MM.1S (cell line): Measurements from ENCODE around the gene SART3.

Source experiments
- DNase-seq: peaks from one replicate; pipeline ENCODE4 v3.0.0-alpha.2; 2015
- H2AFZ ChIP-seq: fragments of 300-600 bp; sonication (generic); 2 replicates; pipeline ENCODE4 v1.6.0; 2016; ENCODE audit warnings: antibody characterized with exemption, low read length
- H3F3A ChIP-seq: fragments of 300-600 bp; sonication (generic); 2 replicates; pipeline ENCODE4 v1.6.1; 2016; ENCODE audit warnings: mild to moderate bottlenecking, antibody characterized with exemption, low read length, moderate library complexity, mixed read lengths; ENCODE audit not compliant: insufficient read depth
- H3K27ac ChIP-seq: fragments of 300-600 bp; sonication (generic); 2 replicates; pipeline ENCODE4 v1.5.1; 2016; ENCODE audit warnings: mild to moderate bottlenecking, low read length
- H3K27me3 ChIP-seq: fragments of 300-600 bp; sonication (generic); replicated peaks from 2 replicates; pipeline ENCODE4 v1.6.0; 2016; ENCODE audit warnings: low read length; ENCODE audit not compliant: insufficient read depth
- H3K36me3 ChIP-seq: fragments of 300-600 bp; sonication (generic); replicated peaks from 2 replicates; pipeline ENCODE4 v1.6.1; 2016; ENCODE audit warnings: mild to moderate bottlenecking, low read length, mixed read lengths; ENCODE audit not compliant: insufficient read depth
- H3K4me1 ChIP-seq: fragments of 300-600 bp; sonication (generic); 2 replicates; pipeline ENCODE4 v1.6.1; 2016; ENCODE audit warnings: low read length, mixed read lengths
- H3K4me2 ChIP-seq: fragments of 300-600 bp; sonication (generic); 2 replicates; pipeline ENCODE4 v1.6.0; 2016; ENCODE audit warnings: low read depth, low read length
- H3K4me3 ChIP-seq: fragments of 300-600 bp; sonication (generic); 2 replicates; pipeline ENCODE4 v1.5.1; 2016; ENCODE audit warnings: low read length, mixed read lengths
- H3K79me2 ChIP-seq: fragments of 300-600 bp; sonication (generic); 2 replicates; pipeline ENCODE4 v1.6.1; 2016; ENCODE audit warnings: mixed run types, low read length, mixed read lengths
- H3K9ac ChIP-seq: fragments of 300-600 bp; sonication (generic); 2 replicates; pipeline ENCODE4 v1.6.1; 2016; ENCODE audit warnings: low read length, mixed read lengths
- H3K9me2 ChIP-seq: fragments of 300-600 bp; sonication (generic); replicated peaks from 2 replicates; pipeline ENCODE4 v1.6.1; 2016; ENCODE audit warnings: mild to moderate bottlenecking, low read length, mixed read lengths; ENCODE audit not compliant: insufficient read depth
- H3K9me3 ChIP-seq: fragments of 300-600 bp; sonication (generic); replicated peaks from 2 replicates; pipeline ENCODE4 v1.6.1; 2016; ENCODE audit warnings: mild to moderate bottlenecking, low read length, mixed read lengths; ENCODE audit not compliant: insufficient read depth
- H4K20me1 ChIP-seq: fragments of 300-600 bp; sonication (generic); 2 replicates; pipeline ENCODE4 v1.6.1; 2016; ENCODE audit warnings: mild to moderate bottlenecking, low read length, moderate library complexity, mixed read lengths; ENCODE audit not compliant: insufficient read depth
- EZH2 ChIP-seq: fragments of 300-600 bp; sonication (generic); optimal IDR thresholded peaks from 2 replicates; pipeline ENCODE3; 2017; ENCODE audit warnings: low read depth, mild to moderate bottlenecking, antibody characterized with exemption, low read length, mixed read lengths
- EZH2phosphoT487 ChIP-seq: fragments of 300-600 bp; sonication (generic); IDR thresholded peaks from 2 replicates; pipeline ENCODE4 v1.6.1; 2018; ENCODE audit warnings: antibody characterized with exemption, low read length
- TF ChIP-seq, protein P1 (sequence below): fragments of 300-600 bp; sonication (generic); IDR thresholded peaks from 2 replicates; pipeline ENCODE4 v1.5.1; 2016; ENCODE audit warnings: antibody characterized with exemption, low read length, mixed read lengths

Gene SART3

DNA sequence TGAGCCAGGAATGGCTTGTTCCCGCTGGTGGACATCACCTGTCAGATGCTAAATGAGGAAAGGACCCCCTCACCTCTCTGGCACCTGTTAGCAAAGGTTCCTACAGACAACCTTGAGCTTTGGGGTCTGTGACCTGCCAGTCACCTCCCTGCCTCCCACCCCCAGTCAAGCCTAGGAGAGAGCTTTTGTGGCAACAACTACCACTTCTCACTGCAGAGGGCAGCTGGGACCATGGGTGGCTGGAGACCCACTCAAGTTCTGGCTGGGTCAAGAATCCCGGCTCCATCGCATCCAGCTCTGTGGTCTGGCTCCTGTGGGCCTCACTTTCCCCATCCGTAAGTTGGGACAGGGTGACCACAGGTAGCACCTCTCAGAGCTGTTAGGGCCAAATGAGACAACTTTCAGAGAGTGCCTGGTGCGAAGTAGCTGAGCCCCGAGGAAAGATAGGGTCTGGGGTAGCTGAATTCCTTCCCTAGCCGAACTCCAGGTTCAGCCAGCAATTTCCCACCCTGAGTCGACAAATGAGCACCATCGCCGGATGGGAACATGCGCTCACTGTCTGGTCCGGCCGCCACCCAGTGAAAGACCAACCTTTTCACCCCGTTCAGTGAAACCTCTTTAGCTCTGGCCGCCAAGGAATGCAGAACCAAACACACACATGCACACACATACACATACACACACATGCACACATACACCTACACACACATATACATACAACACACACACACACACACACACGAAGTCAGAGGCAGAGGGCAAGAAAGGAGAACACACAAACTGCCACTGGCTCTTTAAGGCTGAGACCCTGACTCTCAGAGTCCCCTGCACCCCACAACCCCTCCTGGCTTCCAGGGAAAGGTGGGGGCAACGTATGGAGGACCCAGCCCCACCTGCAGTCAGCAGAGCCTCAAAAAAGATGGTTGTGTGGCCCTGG, 35.0 kb upstream of the SART3 start:
- H3K4me1 ChIP-seq: no peaks in the 10 kb centered on the region
- no peak for DNase-seq
- H3K9me2 ChIP-seq: no peaks in the 10 kb centered on the region
- H3F3A ChIP-seq: no peaks in the 10 kb centered on the region
- no peak overlapping the region for H3K4me2 ChIP-seq
- no peak overlapping the region for H3K4me3 ChIP-seq
- H2AFZ ChIP-seq: no peak overlapping the region
- no peaks in the 10 kb centered on the region for H3K79me2 ChIP-seq
- no peak overlapping the region for H3K27ac ChIP-seq
- no peaks in the 10 kb centered on the region for H3K36me3 ChIP-seq
- no peak for TF ChIP-seq EZH2
- no peak for TF ChIP-seq EZH2phosphoT487
- TF ChIP-seq, protein P1, sequence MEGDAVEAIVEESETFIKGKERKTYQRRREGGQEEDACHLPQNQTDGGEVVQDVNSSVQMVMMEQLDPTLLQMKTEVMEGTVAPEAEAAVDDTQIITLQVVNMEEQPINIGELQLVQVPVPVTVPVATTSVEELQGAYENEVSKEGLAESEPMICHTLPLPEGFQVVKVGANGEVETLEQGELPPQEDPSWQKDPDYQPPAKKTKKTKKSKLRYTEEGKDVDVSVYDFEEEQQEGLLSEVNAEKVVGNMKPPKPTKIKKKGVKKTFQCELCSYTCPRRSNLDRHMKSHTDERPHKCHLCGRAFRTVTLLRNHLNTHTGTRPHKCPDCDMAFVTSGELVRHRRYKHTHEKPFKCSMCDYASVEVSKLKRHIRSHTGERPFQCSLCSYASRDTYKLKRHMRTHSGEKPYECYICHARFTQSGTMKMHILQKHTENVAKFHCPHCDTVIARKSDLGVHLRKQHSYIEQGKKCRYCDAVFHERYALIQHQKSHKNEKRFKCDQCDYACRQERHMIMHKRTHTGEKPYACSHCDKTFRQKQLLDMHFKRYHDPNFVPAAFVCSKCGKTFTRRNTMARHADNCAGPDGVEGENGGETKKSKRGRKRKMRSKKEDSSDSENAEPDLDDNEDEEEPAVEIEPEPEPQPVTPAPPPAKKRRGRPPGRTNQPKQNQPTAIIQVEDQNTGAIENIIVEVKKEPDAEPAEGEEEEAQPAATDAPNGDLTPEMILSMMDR: no peak
- H3K27me3 ChIP-seq: no peaks in the 10 kb centered on the region
- H4K20me1 ChIP-seq: no peaks in the 10 kb centered on the region
- no peaks in the 10 kb centered on the region for H3K9me3 ChIP-seq
- no peak overlapping the region for H3K9ac ChIP-seq

DNA sequence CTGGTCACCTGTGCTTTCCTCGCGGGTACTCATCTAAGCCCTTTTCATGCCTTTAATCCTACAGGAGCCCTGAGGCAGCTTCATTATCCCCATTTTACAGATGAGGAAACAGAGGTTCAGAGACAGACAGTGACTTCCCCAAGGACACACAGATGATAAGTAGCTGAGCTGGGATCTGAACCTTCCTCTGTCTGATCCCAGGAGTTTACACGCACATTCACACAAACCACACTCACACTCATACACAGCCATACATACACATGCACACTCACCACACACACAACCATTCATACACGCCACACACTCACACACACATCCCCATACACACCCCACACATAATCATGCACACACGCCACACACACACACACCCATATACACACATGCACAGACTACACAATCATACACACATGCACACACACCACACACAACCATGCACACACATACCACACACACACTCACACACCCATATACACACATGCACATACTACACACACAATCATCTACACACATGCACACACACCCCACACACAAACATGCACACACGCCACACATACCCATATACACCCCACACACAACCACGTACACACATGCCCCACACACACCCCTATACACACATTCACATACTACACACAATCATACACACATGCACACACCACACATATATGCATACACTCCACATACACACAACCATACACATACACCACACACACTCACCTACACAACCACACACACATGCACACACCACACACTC, 34.2 kb upstream of the SART3 start:
- no peak overlapping the region for H3K27ac ChIP-seq

DNA sequence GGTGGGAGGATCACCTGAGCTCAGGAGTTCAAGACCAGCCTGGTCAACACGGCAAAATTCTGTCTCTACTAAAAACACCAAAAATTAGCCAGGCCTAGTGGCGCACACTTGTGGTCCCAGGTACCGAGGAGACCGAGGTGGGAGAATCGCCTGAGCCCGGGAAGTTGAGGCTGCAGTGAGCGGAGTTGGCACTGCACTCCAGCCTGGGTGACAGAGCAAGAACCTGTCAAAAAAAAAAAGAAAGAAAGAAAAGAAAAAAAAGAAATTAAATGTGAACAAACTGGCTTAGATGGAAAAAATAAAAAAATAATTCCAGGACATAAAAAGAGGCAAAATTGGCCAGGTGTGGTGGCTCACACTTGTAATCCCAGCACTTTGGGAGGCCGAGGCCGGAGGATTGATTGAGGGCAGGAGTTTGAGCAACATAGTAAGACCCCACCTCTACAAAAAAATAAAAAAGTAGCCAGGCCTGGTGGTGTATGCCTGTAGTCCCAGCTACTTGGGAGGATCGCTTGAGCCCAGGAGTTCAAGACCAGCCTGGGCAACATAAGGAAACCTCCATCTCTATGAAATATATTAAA, 33.4 kb upstream of the SART3 start:
- Histone ChIP-seq H3K4me2 (no peak overlapping the region), H3K27ac (no peak overlapping the region), H3K9me2 (no peaks in the 10 kb centered on the region), H3K36me3 (no peaks in the 10 kb centered on the region), H2AFZ (no peak overlapping the region), H3K4me3 (no peak overlapping the region), H3F3A (no peaks in the 10 kb centered on the region), H3K4me1 (no peaks in the 10 kb centered on the region), H3K9me3 (no peaks in the 10 kb centered on the region), H3K79me2 (no peaks in the 10 kb centered on the region), H3K27me3 (no peaks in the 10 kb centered on the region), H3K9ac (no peak overlapping the region), H4K20me1 (no peaks in the 10 kb centered on the region)
- DNase-seq: no peak
- TF ChIP-seq, protein P1: no peak
- TF ChIP-seq EZH2phosphoT487: no peak
- no peak for TF ChIP-seq EZH2

More for the DNA sequence above, 34.2 kb upstream of the SART3 start:
- TF ChIP-seq, protein P1: no peak
- TF ChIP-seq EZH2phosphoT487: no peak
- TF ChIP-seq EZH2: no peak
- Histone ChIP-seq H3K79me2 (no peaks in the 10 kb centered on the region), H3K9me2 (no peaks in the 10 kb centered on the region), H3K27me3 (no peaks in the 10 kb centered on the region), H3K4me3 (no peak overlapping the region), H4K20me1 (no peaks in the 10 kb centered on the region), H3F3A (no peaks in the 10 kb centered on the region), H3K36me3 (no peaks in the 10 kb centered on the region), H3K9ac (no peak overlapping the region), H3K4me1 (no peaks in the 10 kb centered on the region), H2AFZ (no peak overlapping the region), H3K4me2 (no peak overlapping the region), H3K9me3 (no peaks in the 10 kb centered on the region)
- DNase-seq: no peak
